GM12878 (cell line): ENCODE data around the gene FPGS. TPM values are rescaled to one million over a fixed set of nuclear protein-coding genes. Genes with fewer than 3 reads are reported as not detected.

Experiments used
- BHLHE40 ChIP-seq, 2 experiments: fragments of 450-650 bp in 1 of 2; IDR thresholded peaks; 2 replicates each; pipeline ENCODE4 v1.6.1; 2011 to 2017; ENCODE audit warnings: low read depth in 2 of 2, borderline replicate concordance in 1 of 2, improper control_type of control experiment in 1 of 2, low read length in 1 of 2, mild to moderate bottlenecking in 1 of 2
- DPF2 ChIP-seq: fragments of 450-650 bp; IDR thresholded peaks from 2 replicates; pipeline ENCODE4 v1.6.1; 2017; ENCODE audit warnings: mild to moderate bottlenecking
- E2F4 ChIP-seq: IDR thresholded peaks from 2 replicates; pipeline ENCODE4 v1.6.1; 2012; ENCODE audit warnings: low read depth, low read length, improper control_type of control experiment
- FOXK2 ChIP-seq: fragments of 450-650 bp; IDR thresholded peaks from 2 replicates; pipeline ENCODE4 v1.6.1; 2017; ENCODE audit warnings: mild to moderate bottlenecking, moderate library complexity
- FOXM1 ChIP-seq: IDR thresholded peaks from 2 replicates; pipeline ENCODE4 v1.6.1; 2012; ENCODE audit warnings: low read depth, mild to moderate bottlenecking, inconsistent platforms, low read length, moderate library complexity
- NFIC ChIP-seq: IDR thresholded peaks from 2 replicates; pipeline ENCODE4 v1.6.1; 2012; ENCODE audit warnings: low read depth, mild to moderate bottlenecking, inconsistent platforms, low read length, moderate library complexity
- NFYB ChIP-seq: IDR thresholded peaks from 2 replicates; pipeline ENCODE4 v1.6.1; 2011; ENCODE audit warnings: low read depth, mild to moderate bottlenecking, low read length, improper control_type of control experiment, moderate library complexity; ENCODE audit not compliant: insufficient read depth
- NR2C2 ChIP-seq: IDR thresholded peaks from 2 replicates; pipeline ENCODE4 v1.6.1; 2011; ENCODE audit warnings: borderline replicate concordance, low read depth; ENCODE audit not compliant: control insufficient read depth, insufficient read length
- NRF1 ChIP-seq: conservative IDR thresholded peaks from 2 replicates; pipeline ENCODE4 v1.6.1; 2011; ENCODE audit warnings: mild to moderate bottlenecking, low read depth, low read length, improper control_type of control experiment
- POU2F2 ChIP-seq: IDR thresholded peaks from 3 replicates; pipeline ENCODE4 v1.6.1; 2011; ENCODE audit warnings: low read depth, mild to moderate bottlenecking, low read length, borderline replicate concordance
- SREBF2 ChIP-seq: IDR thresholded peaks from 2 replicates; pipeline ENCODE4 v1.6.1; 2012; ENCODE audit warnings: mild to moderate bottlenecking, low read length
- TAF1 ChIP-seq: IDR thresholded peaks from 2 replicates; pipeline ENCODE4 v1.6.1; 2011; ENCODE audit warnings: mild to moderate bottlenecking, low read depth, low read length, borderline replicate concordance
- TCF7 ChIP-seq: IDR thresholded peaks from 2 replicates; pipeline ENCODE4 v1.6.1; 2014; ENCODE audit warnings: antibody characterized with exemption, borderline replicate concordance
- ZBTB33 ChIP-seq: fragments of 450-650 bp; IDR thresholded peaks from 2 replicates; pipeline ENCODE4 v1.6.1; 2017; ENCODE audit warnings: mild to moderate bottlenecking
- polyA plus RNA-seq, 11 experiments: library from polyadenylated mRNA; depleted of rRNA in 4 of 11; unstranded in 6 of 11; stranded (reverse) in 5 of 11; fragments of >200 nt; fragmentation: Nextera tagmentation in 4 of 11; fragmentation: Illumina TruSeq in 1 of 11; extraction: Ambion mirVana in 4 of 11; extraction: Trizol in 1 of 11; gene quantifications; 1 replicate in 1 of 11; 2 replicates in 10 of 11; pipeline versions ENCODE4 v1.2.1 to v1.2.3, GENCODE V29; 2011 to 2016; ENCODE audit warnings: inconsistent platforms in 2 of 11, missing spikeins in 2 of 11, low read depth in 1 of 11
- total RNA-seq, 4 experiments: library from RNA; depleted of rRNA in 3 of 4; stranded (reverse); fragments of >200 nt in 3 of 4; fragmentation: Illumina TruSeq in 1 of 4; extraction: Trizol in 1 of 4; gene quantifications; 2 replicates each; pipeline versions ENCODE4 v1.2.1 to v1.2.3, GENCODE V29; 2013 to 2021
- TF ChIP-seq, protein P1 (sequence below): fragments of 450-650 bp; IDR thresholded peaks from 2 replicates; pipeline ENCODE4 v1.6.1; 2017; ENCODE audit warnings: mild to moderate bottlenecking, moderate library complexity
- TF ChIP-seq, protein P2 (sequence below): fragments of 450-650 bp; IDR thresholded peaks from 2 replicates; pipeline ENCODE4 v1.6.1; 2016; ENCODE audit warnings: mild to moderate bottlenecking

Gene FPGS
- total and polyA plus RNA-seq, 10 of the 15 experiments (the other 5 are each of a cell fraction or from before 2014, with no cell fraction given): 1.2 to 127 (median 80.4) TPM

DNA sequence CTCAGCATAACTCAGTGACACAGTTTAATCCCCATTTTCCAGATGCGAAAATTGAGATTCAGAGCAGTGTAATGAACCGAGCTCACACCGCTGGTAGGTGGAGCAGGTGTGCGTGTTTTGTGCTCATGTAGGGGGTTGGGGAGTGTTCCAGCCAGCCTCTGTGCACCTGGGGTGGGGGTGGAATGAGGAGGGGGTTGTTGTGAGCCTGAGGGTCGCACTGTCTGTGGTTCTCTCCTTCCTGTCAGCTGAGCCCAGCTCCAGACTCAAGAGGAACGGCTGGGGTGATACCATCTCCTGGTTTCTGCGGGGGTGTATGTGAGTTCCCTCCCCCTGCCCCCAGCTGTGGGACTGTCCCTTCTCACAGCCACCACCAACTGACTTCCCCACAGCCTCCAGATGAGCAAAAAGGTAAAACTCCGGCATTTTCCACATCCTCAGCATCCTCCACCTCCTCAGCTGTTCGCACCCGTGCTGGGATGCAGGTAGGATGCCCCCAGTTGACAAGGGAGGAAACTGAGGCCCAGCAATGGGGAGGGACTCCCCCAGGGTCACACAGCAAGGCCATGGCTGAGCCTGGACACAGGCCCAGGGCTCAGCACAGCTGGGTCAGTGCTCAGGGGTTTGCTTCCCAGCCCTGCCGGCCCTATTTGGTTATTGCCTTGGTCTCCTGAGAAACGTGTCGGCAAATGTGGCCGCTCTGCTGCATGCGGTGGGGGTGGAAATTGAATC is 26.3 kb upstream of the FPGS start (continued):
- TF ChIP-seq BHLHE40 (IDR thresholded peaks at IDR 0.05; ENCODE audit: borderline replicate concordance in 1 of 2, low read depth in 2 of 2, low read length in 1 of 2) (peak; percentile 86 to 95), FOXM1 (no peak), SREBF2 (no peak), TCF7 (no peak), ZBTB33 (no peak), E2F4 (no peak), TAF1 (peak; percentile 51; the same call in 1 of the 2 replicates), DPF2 (peak; percentile 31; the same call in 1 of the 2 replicates), NR2C2 (no peak), NRF1 (no peak), NFYB (no peak), FOXK2 (peak; percentile 94), NFIC (no peak), POU2F2 (no peak)
- TF ChIP-seq, protein P1, sequence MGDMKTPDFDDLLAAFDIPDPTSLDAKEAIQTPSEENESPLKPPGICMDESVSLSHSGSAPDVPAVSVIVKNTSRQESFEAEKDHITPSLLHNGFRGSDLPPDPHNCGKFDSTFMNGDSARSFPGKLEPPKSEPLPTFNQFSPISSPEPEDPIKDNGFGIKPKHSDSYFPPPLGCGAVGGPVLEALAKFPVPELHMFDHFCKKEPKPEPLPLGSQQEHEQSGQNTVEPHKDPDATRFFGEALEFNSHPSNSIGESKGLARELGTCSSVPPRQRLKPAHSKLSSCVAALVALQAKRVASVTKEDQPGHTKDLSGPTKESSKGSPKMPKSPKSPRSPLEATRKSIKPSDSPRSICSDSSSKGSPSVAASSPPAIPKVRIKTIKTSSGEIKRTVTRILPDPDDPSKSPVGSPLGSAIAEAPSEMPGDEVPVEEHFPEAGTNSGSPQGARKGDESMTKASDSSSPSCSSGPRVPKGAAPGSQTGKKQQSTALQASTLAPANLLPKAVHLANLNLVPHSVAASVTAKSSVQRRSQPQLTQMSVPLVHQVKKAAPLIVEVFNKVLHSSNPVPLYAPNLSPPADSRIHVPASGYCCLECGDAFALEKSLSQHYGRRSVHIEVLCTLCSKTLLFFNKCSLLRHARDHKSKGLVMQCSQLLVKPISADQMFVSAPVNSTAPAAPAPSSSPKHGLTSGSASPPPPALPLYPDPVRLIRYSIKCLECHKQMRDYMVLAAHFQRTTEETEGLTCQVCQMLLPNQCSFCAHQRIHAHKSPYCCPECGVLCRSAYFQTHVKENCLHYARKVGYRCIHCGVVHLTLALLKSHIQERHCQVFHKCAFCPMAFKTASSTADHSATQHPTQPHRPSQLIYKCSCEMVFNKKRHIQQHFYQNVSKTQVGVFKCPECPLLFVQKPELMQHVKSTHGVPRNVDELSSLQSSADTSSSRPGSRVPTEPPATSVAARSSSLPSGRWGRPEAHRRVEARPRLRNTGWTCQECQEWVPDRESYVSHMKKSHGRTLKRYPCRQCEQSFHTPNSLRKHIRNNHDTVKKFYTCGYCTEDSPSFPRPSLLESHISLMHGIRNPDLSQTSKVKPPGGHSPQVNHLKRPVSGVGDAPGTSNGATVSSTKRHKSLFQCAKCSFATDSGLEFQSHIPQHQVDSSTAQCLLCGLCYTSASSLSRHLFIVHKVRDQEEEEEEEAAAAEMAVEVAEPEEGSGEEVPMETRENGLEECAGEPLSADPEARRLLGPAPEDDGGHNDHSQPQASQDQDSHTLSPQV: no peak
- TF ChIP-seq, protein P2, sequence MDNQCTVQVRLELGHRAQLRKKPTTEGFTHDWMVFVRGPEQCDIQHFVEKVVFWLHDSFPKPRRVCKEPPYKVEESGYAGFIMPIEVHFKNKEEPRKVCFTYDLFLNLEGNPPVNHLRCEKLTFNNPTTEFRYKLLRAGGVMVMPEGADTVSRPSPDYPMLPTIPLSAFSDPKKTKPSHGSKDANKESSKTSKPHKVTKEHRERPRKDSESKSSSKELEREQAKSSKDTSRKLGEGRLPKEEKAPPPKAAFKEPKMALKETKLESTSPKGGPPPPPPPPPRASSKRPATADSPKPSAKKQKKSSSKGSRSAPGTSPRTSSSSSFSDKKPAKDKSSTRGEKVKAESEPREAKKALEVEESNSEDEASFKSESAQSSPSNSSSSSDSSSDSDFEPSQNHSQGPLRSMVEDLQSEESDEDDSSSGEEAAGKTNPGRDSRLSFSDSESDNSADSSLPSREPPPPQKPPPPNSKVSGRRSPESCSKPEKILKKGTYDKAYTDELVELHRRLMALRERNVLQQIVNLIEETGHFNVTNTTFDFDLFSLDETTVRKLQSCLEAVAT: 0 out of 2 replicates have a peak, but pooled peaks have one; percentile 43
